Measurements from ENCODE around the gene CEL. TPM values are rescaled to one million over a fixed set of nuclear protein-coding genes. Genes with fewer than 3 reads are reported as not detected.

The CEL gene
- total RNA-seq, 4 donors from 2014 or later = 0.28 to 0.56 (median 0.34) TPM

DNA sequence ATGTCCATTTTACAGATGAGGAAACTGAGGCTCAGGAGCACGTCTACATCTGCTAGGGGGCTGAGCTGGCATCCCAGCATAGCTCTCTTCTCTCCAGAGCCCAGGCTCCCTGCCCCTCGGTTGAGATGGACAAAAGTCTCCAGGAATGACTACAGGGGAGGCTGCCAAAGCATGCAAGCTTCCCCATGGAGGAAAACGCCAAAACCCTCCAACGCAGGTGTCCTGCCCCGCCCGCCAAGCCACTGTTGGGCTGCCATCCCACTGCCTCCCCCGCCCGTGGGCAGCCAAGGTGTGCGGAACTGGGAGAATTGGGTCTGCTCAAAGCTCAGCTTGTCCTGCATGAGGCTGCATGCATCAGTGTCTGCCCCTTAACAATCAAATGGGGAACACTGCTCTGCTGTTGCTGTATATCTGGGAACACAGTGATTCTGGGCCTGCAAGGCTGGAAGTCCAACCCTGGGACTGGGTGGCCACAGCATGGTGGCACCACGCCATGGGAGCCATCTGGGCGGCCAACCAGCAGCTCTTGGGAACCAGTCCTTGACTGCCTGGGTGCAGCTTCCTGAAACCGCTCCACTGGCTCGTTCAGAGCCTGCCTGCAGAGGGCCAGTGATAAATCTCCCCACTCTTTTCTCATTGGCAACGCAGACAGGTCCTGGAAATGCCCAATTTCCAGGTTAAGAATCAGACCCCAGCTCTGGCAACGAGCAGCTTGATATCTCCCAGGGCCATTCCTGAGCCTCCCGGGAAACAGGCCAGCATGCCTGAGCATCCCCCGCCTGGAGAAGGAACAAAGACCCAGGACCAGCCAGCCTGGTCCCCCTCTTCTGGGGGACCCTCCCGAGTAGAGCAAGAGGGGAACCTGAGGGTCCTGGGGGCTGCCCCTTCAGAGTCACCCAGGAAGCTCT lies 55.7 kb downstream of the CEL start:
- no peak for TF ChIP-seq CTCF (IDR thresholded peaks at IDR 0.05)
- no peak for ATAC-seq (ENCODE audit: low FRiP score)
- DNase-seq (ENCODE audit: low spot score) = no peak

DNA sequence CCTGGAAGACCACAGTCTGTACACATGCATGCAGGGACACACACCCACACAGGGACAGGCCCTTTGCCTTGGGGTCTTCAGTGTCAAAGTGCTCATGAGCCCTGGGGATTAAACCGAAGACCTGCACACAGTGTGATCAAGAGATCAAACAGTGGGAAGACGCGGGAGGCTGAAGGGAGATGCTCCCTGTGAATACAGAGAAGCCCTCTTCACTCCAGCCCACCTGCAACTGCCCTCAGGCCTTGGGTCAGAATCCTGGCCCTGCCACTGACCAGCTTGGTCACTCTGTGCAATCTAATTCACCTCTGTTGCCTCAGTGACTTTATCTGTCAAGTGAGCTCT lies 56.4 kb downstream of the CEL start:
- DNase-seq (ENCODE audit: low spot score) (no peak), ATAC-seq (ENCODE audit: low FRiP score) (no peak)
- TF ChIP-seq CTCF (IDR thresholded peaks at IDR 0.05) = no peak

DNA sequence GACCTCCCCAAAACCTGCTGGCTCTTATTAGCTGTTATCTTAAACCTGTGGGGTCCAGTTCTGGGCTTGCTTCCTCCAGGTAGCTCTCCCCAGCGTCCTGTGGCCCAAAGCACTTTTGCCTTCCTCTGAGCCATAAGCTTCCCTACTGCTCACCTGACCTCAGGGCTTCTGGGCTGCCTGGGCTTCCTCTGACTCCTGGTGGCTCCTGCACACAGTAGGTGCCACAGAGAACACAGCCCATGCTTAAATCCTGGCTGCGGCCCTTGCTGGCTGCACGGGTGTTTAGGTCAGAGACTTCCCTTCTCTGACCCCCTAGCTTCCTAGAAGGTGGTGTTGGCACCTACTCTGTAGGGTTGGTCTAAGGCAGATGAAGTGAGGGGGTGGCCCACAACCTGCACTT lies 56.8 kb downstream of the CEL start:
- ATAC-seq (ENCODE audit: low FRiP score) (no peak), DNase-seq (ENCODE audit: low spot score) (no peak)
- TF ChIP-seq CTCF (IDR thresholded peaks at IDR 0.05) = no peak

GRCh38 chr9:133119103-133119845 lies 57.5 kb downstream of the CEL start:
- ATAC-seq (ENCODE audit: low FRiP score) (no peak), DNase-seq (ENCODE audit: low spot score) (no peak)

DNA sequence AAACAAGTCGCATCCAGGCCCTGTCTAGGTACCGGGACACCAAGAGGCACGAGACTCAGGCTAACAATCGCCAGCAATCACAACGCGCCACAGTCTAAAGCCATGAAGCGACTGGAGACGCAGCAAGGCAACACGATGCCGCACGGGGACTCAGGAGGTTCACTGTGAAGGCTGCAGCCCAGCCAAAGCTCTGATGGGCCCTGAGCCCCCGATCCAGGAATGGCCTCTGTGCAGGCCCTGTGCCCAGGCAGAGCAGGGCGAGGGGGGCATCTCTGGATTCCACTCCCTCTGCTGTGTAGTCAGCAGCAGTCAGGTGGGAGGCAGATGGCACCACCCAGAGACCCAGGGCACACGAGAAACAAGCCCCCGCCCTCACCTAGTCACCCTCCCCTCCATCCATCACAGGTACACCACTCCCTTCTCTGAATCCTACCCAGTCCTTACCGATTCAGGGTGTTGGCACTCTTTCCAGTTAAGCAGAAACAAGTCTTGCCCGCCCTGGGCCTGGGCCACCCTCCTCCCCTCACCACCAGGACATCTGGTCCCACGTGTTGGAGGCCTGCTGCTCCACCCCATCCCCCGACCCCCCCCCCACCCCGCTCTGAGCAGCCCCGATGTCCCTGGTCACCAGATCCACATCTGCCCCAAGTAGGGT lies 58.2 kb downstream of the CEL start:
- DNase-seq (ENCODE audit: low spot score) (no peak), ATAC-seq (ENCODE audit: low FRiP score) (peak; percentile 13)
- TF ChIP-seq CTCF (IDR thresholded peaks at IDR 0.05) = no peak

More at GRCh38 chr9:133119103-133119845, 57.5 kb downstream of the CEL start:
- TF ChIP-seq CTCF (IDR thresholded peaks at IDR 0.05) = no peak

- DNase-seq (ENCODE audit: low spot score) = no peak
- no peak for TF ChIP-seq CTCF (IDR thresholded peaks at IDR 0.05)
- ATAC-seq (ENCODE audit: low FRiP score) = peak; percentile 3
Observed at GRCh38 chr9:133120501-133121197, 58.9 kb downstream of the CEL start.

Small RNAs within 50 kb of the gene (small RNA-seq; reads per million reads assigned to genes)
- gene MIR6877 = not detected

Other genes starting within 250 kb of the CEL start
- gene AK8, start 183.7 kb upstream of the CEL start, total RNA-seq = 1 to 10 TPM in 3 of 4 donors, not detected in 1; 1.0 to 1.3 (median 1.3) TPM
- gene SPACA9, start 183.1 kb upstream of the CEL start, total RNA-seq = 1 to 10 TPM; 2.9 to 3.8 (median 3.3) TPM
- gene TSC1, start 117.4 kb upstream of the CEL start, total RNA-seq = 10 to 100 TPM; 40.7 to 68.4 (median 46.5) TPM
- gene GFI1B, start 83.3 kb upstream of the CEL start, total RNA-seq = not detected
- gene GTF3C5, start 31.0 kb upstream of the CEL start, total RNA-seq = 10 to 100 TPM; 32.6 to 54.2 (median 39.0) TPM
- gene RALGDS, start 59.3 kb downstream of the CEL start, total RNA-seq = 100 to 1,000 TPM in 1 of 4 donors, 10 to 100 TPM in 3; 33.9 to 177 (median 68.9) TPM
- 10 to 100 TPM; 23.4 to 29.1 (median 26.9) TPM for gene GBGT1, start 101.9 kb downstream of the CEL start, total RNA-seq
- gene OBP2B, start 147.3 kb downstream of the CEL start, total RNA-seq = not detected
- 1 to 10 TPM; 1.8 to 7.3 (median 4.0) TPM for gene ABO, start 213.2 kb downstream of the CEL start, total RNA-seq

Data from omental fat pad (tissue), 4 donors.